Testis (tissue), 3 donors: ENCODE measurements around the gene HMG20B. TPM values are rescaled to one million over a fixed set of nuclear protein-coding genes. Genes with fewer than 3 reads are reported as not detected.

Experiments
- DNase-seq: peaks from one replicate; pipeline ENCODE4 v3.0.0-alpha.2; 2019
- H3K27ac ChIP-seq, 2 donors: fragments of 200-600 bp; sonication (generic); one replicate each; pipeline ENCODE4 v1.5.1; 2019
- H3K27me3 ChIP-seq: fragments of 200-600 bp; sonication (generic); one replicate; pipeline ENCODE4 v1.5.1; 2019
- H3K36me3 ChIP-seq: fragments of 200-600 bp; sonication (generic); one replicate; pipeline ENCODE4 v1.5.1; 2017; ENCODE audit warnings: low read depth; ENCODE audit errors: missing control alignments
- H3K4me1 ChIP-seq: fragments of 200-600 bp; sonication (generic); one replicate; pipeline ENCODE4 v1.5.1; 2019
- H3K4me3 ChIP-seq, 2 donors: fragments of 200-600 bp; sonication (generic); one replicate each; pipeline ENCODE4 v1.5.1; 2017 to 2019
- H3K9me3 ChIP-seq: fragments of 200-600 bp; sonication (generic); one replicate; pipeline ENCODE4 v1.5.1; 2017
- CTCF ChIP-seq, 3 experiments: fragments of 450-650 bp in 2 of 3; fragments of 200-600 bp in 1 of 3; sonication (generic) in 1 of 3; IDR thresholded peaks; one replicate each; pipeline ENCODE4 v1.5.1; 2016 to 2019; ENCODE audit warnings: antibody characterized with exemption in 3 of 3, mild to moderate bottlenecking in 2 of 3, moderate library complexity in 1 of 3
- POLR2A ChIP-seq: fragments of 450-650 bp; IDR thresholded peaks from one replicate; pipeline ENCODE4 v1.6.1; 2017; ENCODE audit warnings: antibody characterized with exemption, mild to moderate bottlenecking, moderate library complexity
- WGBS, 2 donors: methylation state at CpG; one replicate each; pipeline ENCODE4 v1.1.5; 2018; 5-methylcytosine and 5-hydroxymethylcytosine counted together
- intact Hi-C: fragments of 100-400 bp; cut with DNase I; formaldehyde crosslinking; loops from one replicate; pipeline ENCODE4 v1.15.1; 2023; ENCODE audit warnings: low total_unique reads
- polyA plus RNA-seq: library from polyadenylated mRNA; stranded (reverse); fragments of 350-450 nt; fragmentation: Illumina TruSeq; extraction: RNeasy Lipid Tissue Mini Kit (QIAGEN cat#74804); gene quantifications from one replicate; pipeline ENCODE4 v1.2.3, GENCODE V29; 2014; ENCODE audit warnings: low read depth, low replicate concordance; ENCODE audit not compliant: insufficient read depth
- total RNA-seq, 2 donors: library from RNA; depleted of rRNA; stranded (reverse); fragments of >200 nt; gene quantifications; one replicate each; pipeline ENCODE4 v1.2.3, GENCODE V29; 2016

The HMG20B gene
- total and polyA plus RNA-seq, 3 donors from 2014 or later: 66.2 to 129 (median 108) TPM

GRCh38 chr19:3533563-3534216, 39.1 kb upstream of the HMG20B start:
- Histone ChIP-seq H3K27ac (no peak overlapping the region), H3K9me3 (no peaks in the 10 kb centered on the region), H3K36me3 (no peaks in the 10 kb centered on the region), H3K4me3 (no peak overlapping the region), H3K27me3 (no peaks in the 10 kb centered on the region), H3K4me1 (peaks cover 29% of the 10 kb centered on the region)
- intact Hi-C loops: no loop called here
- 47 to 63% methylated on average over 12 of the region's 12 CpGs for WGBS, 2 donors
- peak; percentile 82 for DNase-seq
- TF ChIP-seq POLR2A (no peak), CTCF (IDR thresholded peaks at IDR 0.05) (no peak)

- no peak overlapping the region for H3K27ac ChIP-seq
- 92 to 95% methylated on average over 25 to 38 of the region's 38 CpGs for WGBS, 2 donors
- H3K9me3 ChIP-seq: no peaks in the 10 kb centered on the region
- DNase-seq: no peak
- H3K27me3 ChIP-seq: no peaks in the 10 kb centered on the region
- intact Hi-C loops: no loop called here
- no peak overlapping the region for H3K4me3 ChIP-seq
- no peaks in the 10 kb centered on the region for H3K36me3 ChIP-seq
- no peak for TF ChIP-seq CTCF (IDR thresholded peaks at IDR 0.05)
- TF ChIP-seq POLR2A: no peak
- peaks cover 35% of the 10 kb centered on the region for H3K4me1 ChIP-seq
Observed at GRCh38 chr19:3534375-3535234, 38.1 kb upstream of the HMG20B start.

- H3K4me1 ChIP-seq: peaks cover 35% of the 10 kb centered on the region
- WGBS, 2 donors: 95% methylated on average over 9 of the region's 9 CpGs; no CpG with 5 or more reads in 1 of the 2 donors
- H3K27me3 ChIP-seq: no peaks in the 10 kb centered on the region
- DNase-seq: no peak
- intact Hi-C loops: no loop called here
- TF ChIP-seq POLR2A (no peak), CTCF (IDR thresholded peaks at IDR 0.05) (no peak)
- H3K9me3 ChIP-seq: no peaks in the 10 kb centered on the region
- H3K36me3 ChIP-seq: no peaks in the 10 kb centered on the region
- H3K4me3 ChIP-seq: no peak overlapping the region
- no peak overlapping the region for H3K27ac ChIP-seq
Observed at GRCh38 chr19:3535235-3535535, 37.6 kb upstream of the HMG20B start.

DNA sequence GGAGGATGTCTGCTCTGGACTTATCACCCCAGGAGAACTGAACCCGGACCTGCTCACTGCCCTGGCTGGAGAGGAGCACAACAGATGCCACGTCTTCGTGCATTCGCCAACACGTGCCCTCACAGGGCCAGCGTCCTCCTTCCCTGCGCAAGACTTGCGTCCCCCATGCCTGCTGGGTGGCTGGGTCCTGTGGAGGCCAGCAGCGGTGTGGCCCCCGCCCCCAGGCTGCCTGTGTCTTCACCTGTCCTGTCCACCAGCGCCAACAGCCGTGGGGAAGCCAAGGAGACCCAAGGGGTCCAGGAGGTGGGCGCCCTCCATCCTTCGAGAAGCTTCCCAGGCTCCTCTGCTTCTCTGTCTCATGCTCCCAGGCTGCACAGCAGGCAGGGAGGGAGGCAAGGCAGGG, 37.2 kb upstream of the HMG20B start:
- H3K27ac ChIP-seq: peak overlapping the region in 1 of 2 donors; percentile 66
- no peaks in the 10 kb centered on the region for H3K9me3 ChIP-seq
- H3K36me3 ChIP-seq: no peaks in the 10 kb centered on the region
- no peak for TF ChIP-seq CTCF (IDR thresholded peaks at IDR 0.05)
- TF ChIP-seq POLR2A: no peak
- H3K4me1 ChIP-seq: peaks cover 35% of the 10 kb centered on the region
- DNase-seq: no peak
- no peak overlapping the region for H3K4me3 ChIP-seq
- H3K27me3 ChIP-seq: no peaks in the 10 kb centered on the region
- WGBS, 2 donors: 93 to 94% methylated on average over 13 to 14 of the region's 14 CpGs
- intact Hi-C loops: no loop called here
